GM18498 (cell line): ENCODE results near the gene ATG2A.

ENCODE experiments used
- ATAC-seq: cut with Tn5 transposase; IDR thresholded peaks from one replicate; pipeline ENCODE4 v1.9.1; 2021; ENCODE audit warnings: mild to moderate bottlenecking, moderate library complexity; ENCODE audit not compliant: unreplicated experiment

The ATG2A gene

DNA sequence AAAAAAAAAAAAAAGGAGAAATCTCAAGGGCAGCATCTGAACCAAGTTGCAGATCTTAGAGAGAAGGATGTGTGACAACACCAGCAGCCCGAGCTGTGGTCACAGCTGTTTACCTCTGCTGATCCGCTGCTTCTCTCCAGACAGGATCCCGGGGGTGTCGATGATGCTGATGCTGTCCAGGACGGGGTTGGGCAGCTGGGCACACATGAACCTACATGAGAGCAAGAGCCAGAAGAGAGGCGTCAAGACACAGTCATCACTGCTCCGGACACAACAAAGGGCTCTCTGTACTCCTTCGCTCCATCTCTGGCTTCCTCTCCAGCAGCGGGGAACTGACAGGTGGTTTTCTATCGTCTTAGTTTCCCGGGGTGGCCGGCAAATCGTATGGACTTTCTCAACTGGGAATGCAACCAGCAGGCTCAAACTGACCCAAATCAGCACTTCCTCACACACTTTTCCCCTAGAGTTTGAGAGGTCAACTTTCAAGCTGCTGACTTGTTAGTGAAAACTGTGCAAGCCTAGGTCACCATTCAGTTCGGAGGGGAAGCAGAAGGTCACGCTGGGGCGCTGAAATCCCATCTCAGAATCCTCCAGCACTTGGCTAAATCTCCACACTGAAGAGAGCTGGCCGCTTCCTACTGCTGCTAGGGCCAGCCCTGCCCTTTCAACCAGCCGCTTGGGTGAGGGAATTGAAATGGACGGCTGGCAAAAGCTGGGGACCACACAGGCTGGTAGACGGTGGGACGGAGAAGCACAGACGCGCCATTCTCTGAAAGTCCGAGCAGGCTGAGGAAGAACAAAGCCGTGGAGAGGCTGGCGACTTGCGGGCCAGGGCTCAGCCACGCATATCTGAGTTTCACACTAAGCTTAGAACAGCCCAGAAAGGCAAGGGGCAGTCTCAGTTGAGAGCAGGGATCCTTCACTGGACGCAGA is 42.4 kb downstream of the ATG2A start:
- ATAC-seq: no peak

DNA sequence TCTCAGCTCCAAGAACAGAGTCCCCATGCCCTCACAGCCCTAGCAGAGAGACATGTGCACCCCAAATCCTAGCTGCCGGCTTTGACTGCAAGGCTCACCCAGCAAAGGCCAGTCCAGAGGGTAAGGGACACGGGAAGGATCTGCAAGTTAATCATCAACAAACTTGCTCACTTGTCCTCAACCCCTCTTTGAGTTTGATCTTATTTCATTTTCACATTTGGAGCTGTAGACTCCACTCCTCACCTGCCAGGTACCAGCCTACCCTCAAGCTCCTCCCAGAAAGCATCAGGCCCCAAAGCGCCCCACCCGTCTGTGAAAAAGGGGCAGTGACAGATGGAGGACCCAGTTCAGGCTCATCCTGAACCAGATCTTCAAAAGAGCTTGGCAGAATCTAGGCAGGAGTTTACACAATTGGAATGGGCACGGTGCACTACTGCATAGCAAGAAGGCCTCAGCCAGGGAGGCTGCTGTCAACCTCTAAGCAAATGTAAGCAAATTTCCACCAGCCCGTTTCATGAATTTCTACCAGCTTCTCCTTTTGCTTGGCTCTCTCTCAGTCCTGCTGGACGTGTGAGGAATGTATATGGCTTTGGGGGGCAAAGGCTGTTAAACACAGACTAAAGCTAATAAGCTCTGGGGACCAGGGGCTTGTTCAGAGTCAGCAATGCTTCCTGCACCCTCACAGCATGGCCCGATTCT is 44.1 kb downstream of the ATG2A start:
- no peak for ATAC-seq

DNA sequence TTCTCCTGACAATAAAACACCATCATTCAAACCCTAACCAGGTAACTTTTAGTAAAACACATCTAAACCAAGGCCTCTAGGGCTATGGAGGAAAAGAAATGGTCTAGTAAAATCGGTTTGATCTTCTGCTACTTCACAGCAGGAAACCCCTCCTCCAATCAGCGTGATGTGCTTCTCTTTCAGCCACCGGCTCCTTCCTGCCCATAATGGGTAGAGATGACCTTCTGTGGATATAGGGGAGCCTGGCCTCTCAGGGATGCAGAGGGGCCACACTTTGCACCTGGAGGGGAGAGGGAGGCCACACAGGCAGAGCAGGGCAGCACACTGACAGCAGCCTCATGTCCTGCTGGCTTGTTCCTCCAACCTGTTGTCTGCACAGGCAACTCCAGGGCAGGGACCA is 45.5 kb downstream of the ATG2A start:
- no peak for ATAC-seq

DNA sequence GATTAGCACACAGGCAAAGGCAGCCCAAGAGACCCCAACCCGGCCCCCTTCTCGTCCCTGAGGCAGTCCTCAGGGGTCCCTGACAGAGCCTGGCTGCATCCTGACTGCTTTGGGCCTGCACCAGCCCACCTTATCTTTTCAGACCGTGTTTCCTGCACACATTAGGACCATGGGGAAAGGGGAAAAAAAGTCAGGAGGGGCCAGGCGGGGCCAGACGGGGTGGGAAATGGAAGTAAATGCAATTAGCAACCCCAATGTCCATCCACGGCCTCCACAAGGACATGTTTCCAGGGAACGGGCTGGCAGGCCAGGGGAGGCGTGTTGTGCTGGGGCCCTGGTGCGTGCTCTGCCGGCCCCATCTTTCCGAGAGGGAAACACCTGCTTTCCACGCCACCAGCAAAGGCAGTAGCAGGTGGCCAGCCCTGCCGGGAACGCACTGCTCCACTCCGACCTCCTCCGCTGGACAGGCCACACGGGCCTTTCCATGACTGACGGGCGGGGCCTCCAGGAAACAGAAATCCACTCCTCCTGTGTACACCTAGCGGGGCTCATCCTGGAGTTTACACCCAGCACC is 46.0 kb downstream of the ATG2A start:
- no peak for ATAC-seq

DNA sequence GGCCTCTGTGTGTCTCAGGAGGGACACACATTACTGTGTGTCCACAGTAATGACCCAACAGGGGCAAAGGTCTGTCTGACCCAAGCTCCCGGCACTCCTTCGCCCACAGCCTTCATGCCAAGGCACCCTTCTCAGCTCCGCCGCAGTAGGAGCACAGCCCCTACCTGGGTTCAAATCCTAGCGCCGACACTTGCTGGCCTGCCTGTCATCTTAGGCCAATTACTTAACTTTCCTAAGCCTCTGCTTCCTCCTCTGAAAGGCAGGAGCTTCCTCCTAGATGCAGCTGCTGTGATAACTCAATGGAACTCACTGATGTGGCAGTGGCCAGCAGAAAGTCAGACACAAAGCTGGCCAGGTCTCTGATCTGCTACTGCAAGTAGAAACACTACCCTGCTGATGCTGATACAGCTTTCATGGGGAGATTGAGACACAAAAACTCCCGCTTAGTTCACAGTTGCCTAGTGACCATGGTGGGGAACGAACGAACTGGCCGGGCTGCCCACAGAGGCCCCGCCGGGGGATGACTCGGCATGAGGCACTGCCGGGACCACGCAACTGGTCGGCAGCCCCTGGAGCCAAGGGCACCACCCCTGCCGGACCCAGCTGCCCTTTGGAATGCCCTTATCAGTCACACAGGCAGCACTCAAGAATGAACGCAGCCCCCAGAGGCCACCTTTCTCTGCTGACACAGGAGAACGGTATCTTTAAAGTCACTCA is 46.7 kb downstream of the ATG2A start:
- no peak for ATAC-seq

DNA sequence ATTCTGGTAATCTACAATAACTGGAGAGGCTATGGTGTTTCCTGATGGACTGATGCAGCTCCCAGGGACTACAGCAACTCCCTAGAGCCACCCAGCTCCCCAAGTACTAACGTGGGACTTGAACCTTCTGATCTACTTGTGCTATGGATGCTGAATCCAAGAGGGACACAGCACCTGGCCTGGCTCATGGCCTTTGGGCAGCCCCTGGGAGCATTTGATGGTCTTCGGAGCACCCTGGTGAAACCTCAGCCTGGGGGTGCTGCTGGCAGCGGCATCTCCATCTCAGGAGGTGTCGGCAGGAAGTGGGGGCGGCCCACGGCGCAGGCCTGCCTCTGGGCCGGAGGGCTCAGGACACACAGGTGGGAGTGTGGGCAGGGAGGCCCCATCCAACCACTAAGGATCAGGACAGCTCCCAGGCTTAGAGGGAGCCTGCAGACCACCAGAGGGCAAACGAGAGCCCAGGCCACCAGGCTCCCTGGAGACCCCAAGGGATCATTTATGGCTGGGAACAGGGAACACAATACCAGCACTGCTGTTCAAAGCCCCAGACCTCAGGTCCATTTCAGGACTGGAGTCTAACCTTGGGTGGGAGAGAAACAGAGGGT is 47.3 kb downstream of the ATG2A start:
- ATAC-seq: no peak

DNA sequence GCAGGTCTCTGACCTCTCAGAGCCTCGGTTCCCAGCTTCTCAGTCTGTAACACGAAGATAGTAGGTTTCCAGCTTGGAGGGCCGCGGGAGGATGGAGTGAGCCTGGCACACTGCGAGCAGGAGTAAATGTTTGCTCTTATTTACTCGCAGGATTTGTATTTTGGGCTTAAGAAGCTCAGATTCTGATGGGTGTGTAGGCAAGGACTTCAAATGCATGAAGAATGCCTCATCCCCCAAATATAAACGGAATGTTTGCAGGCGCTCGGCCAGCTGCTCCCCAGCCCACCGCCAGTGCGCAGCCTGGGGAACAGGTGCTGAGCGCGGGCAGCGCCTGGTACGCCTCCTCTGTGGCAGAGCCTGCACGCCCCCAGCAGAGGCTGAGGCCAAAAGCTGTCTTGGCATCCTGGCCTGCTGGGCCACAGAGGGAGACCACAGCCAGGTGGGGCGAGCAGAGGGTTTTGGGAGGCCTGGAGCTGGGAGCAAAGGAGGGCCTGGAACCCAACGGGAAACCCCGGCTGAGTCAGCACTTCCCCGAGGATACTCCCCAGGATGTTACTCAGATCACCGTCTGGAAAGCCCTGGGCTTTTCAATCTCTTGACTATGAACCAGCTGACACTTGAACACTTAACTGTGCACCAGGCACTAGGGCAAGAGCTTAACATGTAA is 48.0 kb downstream of the ATG2A start:
- no peak for ATAC-seq

DNA sequence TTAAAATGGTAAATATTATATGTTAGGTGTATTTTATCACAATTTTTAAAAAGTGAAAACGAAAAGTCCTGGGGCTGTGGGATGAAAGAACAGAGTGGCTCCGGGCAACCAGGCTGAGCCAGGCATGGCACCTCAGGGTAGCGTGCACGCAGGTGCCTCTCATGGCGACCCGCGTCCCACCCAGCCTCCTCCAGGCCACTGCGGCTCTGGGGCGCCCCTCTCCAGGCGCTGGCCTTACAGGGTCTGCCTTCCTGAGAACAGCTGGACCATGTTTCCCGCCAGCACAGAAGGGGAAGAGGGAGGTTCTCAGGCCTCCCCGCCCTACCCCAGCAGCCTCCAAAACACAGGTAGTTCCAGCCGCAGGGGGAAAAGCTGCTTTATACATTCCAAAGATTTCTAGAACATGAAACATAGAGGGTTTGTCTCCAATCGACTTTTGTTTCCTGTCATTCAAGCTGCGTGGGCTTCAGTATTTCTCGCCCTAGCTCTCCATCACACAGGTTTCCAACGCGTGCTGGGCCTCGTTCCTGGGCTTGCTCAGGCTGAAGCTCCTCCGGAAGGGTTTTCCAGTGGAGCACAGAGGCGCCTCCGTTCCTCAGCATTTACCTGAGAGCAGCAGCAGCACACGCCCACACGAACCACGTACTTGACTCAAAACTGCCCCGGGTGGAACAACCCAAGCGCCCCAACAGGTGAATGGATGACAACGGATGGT is 49.1 kb downstream of the ATG2A start:
- no peak for ATAC-seq

DNA sequence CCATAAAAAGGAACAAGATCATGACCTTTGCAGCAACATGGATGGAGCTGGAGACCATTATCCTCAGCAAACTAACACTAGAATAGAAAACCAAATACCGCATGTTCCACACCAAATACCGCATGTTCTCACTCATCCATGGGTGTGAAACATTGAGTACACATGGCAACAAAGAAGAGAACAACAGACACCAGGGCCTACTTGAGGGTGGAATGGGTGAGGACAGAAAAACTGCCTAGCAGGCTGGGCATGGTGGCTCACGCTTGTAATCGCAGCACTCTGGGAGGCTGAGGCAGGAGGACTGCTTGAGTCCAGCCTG is 50.9 kb downstream of the ATG2A start:
- ATAC-seq: no peak

DNA sequence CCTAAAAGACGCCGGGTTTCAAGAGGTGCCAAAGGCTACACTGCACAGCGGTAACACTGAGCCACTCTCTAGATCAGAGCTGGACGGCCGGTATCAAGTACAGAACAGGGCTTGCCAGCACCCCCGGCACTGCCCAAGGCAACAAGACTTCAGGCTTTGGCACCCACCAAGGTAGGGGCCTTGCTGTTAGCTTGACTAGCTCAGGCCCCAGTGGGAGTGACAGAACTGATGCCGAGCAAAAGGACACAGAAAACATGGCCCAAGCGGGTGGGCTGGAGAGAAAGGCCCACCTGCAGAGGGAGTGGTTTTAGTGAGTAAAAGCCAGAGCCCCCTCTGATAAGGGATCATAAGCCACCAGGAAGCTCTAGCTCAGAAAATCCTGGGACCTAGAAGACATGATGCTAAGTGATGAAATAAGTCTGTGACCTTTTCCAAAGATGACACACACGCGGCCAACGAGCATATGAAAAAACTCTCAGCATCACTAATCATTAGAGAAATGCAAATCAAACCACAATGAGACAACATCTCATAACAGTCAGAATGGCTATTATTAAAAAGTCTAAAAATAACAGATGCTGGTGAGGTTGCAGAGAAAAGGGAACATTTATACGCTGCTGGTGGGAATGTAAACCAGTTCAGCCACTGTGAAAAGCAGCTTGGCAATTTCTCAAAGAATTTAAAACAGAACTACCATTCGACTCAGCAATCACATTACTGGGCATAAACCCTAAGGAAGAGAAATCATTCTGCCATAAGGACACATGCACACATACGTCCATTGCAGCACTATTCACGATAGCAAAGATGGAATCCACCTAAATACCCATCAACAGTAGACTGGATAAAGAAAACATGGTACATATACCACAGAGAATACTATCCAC is 51.5 kb downstream of the ATG2A start:
- ATAC-seq: peak; percentile 46

DNA sequence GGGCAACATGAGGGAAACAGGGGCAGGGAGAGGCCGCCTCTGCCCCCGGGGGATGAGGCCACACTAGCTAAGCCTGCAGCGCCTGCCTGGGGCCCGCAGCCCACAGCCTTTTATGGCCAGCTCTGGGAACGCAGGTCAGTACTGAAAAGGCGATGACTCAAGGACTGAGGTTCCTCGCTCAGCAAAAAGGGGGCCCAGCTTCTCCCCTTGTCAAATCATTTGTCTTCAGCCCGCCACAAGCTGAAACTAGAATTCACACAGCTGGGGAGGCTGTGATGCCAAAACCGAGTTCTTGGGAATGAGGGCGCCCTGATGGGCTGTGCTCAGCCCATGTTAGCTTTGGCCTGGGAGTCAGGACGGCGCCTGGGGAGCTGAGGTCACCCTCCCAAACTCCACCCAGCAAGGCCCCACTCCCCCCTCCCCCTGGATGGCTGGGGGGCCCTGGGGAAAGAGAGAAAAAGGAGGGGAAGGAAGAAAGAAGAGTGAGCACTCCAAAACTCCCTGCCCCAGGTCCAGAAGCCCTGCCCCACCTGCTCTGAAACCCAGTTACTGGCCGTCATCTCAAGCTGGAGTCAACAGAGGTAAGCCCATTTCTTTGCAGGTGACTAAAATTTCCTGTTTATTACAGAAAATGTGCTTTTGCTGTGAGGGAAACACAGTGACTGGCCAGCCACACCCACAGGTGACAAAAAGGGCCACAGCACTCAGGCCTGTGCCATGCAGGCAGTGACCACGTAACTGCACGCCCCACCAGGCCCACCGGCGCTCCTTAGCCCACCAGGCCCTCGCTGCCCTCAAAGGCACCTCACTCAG is 52.3 kb downstream of the ATG2A start:
- peak; percentile 20 for ATAC-seq

DNA sequence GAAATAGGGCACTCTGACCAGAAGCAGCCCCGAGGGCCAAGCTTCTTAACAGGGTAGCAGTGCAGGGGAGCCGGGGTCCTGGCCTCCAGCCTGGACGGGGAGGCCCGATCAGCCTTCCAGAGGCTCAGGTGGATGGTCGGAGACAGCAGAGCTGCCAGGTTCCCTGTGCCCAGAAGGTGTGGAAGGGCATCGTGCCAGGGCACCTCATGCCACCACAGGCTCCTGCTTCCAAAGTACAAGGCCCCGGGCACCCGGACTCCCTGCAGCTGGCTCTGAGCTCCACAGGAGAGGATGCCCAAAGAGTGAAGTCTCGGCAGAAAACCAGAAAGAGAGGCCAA is 52.9 kb downstream of the ATG2A start:
- no peak for ATAC-seq

DNA sequence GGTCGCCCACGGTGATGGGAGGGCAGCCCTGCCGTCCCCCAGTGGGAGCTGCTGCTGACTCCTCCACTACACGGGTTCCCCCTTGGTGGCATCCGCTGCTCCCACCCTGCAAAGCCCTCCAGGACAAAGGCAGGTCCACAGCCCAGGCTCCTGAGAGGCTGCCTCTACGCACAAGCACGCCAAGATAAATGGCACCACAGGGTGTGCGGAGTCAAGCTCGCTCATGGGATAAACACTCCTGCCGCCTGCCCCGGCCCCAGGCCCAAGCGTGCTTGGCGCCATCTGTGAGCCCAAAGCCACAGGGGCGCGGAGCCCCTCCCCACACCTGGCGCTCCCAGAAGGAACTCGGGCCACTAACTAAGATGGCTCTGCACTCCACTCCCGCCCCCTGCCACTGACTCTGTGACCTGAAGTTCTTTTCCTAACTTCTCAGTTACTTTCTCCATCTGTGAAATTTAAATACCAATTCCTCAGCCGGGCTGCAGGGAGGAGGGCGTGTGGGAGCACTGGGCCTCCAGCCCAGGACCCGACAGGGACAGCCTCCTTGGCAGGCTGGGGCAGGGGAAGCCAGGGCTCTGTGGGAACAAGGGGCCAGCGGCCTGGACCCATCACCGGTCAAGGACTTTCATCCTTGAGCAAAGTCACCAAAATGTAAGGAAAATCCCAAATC is 53.5 kb downstream of the ATG2A start:
- ATAC-seq: no peak

DNA sequence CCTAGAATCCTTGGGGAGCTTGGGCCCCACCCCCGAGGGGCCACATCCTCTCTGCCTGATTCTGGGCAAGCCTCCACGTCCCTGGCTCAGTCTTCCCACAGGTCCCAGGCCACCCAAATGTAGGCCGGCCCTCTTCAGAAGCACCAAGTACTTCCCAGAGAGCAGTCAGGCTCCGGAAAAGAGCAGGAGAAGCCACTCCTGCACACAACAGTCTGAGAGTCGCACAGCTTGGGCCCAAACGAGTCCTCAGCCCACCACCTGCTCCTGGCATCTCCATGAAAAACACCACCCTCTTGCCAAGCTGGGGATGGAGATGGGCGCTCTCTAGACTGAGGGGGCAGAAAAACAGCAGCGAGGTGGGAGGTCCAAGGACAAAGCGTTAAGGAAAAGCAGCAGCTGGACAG is 54.0 kb downstream of the ATG2A start:
- ATAC-seq: no peak

DNA sequence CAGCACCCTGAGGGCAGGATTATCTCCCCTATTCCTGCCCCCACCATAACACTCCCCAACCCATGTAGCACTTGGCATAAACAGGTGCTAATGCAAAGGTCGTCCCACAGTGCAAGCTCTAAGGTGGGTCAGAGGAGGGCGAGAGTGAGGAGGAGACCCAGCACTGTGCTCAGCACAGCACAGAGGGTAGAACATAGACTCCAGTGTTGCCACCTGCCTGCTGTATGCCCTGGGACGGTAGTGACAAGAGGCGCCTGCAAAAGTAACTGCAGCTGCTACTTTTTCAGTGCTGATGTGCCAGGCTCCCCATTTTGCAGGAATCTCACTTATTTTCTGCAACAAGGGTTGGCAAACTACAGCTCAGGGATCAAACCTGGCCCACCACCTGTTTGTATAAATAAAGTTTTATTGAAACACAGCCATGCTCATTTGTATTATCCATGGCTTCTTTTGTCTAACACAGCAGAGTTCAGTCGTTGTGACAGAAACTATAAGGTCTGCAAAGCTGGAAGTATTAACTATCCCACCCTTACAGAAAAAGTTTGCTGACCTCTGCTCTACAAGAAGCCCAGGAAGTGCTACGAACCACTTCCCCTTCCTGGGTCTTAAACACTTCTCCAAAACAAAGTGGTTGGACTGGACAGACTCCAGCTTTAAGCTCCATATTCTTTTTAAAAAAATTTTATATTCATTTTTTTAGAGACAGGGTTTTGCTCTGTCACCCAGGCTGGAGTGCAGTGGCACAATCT is 55.6 kb downstream of the ATG2A start:
- ATAC-seq: no peak

DNA sequence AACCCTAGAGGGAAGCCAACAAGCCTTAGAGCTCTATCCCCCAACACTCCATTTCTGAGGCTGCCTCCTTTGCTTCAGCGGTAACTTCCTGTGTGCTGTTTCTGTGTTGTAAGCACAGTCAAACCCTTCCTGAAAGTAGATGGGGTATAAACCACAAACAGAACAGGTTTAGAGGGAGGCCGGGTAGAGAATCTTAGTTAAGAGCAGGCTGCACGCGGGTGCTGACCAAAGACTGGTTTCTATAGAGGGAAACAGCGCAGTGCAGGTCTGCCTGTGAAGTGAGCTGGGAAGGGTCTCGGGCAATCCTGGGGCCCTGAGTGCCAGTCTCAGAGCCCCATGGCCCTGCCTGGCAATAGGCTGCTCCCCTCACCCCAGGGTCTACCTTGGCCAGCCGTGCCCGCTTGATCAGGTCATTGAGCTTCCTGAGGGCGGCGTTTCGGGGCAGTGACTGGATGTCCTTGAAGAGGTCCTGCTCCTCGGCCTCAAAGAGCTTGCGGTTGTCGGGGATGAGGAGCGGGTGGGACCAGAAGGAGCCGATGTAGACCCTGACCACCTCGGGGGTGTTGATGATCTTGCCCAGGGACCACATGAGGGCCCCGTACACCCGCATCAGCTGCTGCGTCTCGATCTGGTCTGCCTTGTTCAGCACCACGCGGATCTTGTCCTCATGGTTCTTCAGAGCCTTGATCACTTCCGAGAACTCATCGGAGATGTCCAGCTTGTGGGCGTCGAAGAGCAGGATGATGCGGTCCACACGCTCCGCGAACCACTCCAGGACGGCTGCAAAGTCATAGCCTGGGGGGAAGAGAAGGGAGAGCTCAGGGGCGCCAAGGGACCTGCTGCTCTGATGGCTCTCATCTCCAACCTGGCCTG is 57.2 kb downstream of the ATG2A start:
- ATAC-seq: peak; percentile 82
